MM.1S (cell line): ENCODE measurements around the gene FHIT.

ENCODE experiments used
- DNase-seq: peaks from one replicate; pipeline ENCODE4 v3.0.0-alpha.2; 2015
- H2AFZ ChIP-seq: fragments of 300-600 bp; sonication (generic); 2 replicates; pipeline ENCODE4 v1.6.0; 2016; ENCODE audit warnings: antibody characterized with exemption, low read length
- H3F3A ChIP-seq: fragments of 300-600 bp; sonication (generic); 2 replicates; pipeline ENCODE4 v1.6.1; 2016; ENCODE audit warnings: mild to moderate bottlenecking, antibody characterized with exemption, low read length, moderate library complexity, mixed read lengths; ENCODE audit not compliant: insufficient read depth
- H3K27ac ChIP-seq: fragments of 300-600 bp; sonication (generic); 2 replicates; pipeline ENCODE4 v1.5.1; 2016; ENCODE audit warnings: mild to moderate bottlenecking, low read length
- H3K27me3 ChIP-seq: fragments of 300-600 bp; sonication (generic); replicated peaks from 2 replicates; pipeline ENCODE4 v1.6.0; 2016; ENCODE audit warnings: low read length; ENCODE audit not compliant: insufficient read depth
- H3K36me3 ChIP-seq: fragments of 300-600 bp; sonication (generic); replicated peaks from 2 replicates; pipeline ENCODE4 v1.6.1; 2016; ENCODE audit warnings: mild to moderate bottlenecking, low read length, mixed read lengths; ENCODE audit not compliant: insufficient read depth
- H3K4me1 ChIP-seq: fragments of 300-600 bp; sonication (generic); 2 replicates; pipeline ENCODE4 v1.6.1; 2016; ENCODE audit warnings: low read length, mixed read lengths
- H3K4me2 ChIP-seq: fragments of 300-600 bp; sonication (generic); 2 replicates; pipeline ENCODE4 v1.6.0; 2016; ENCODE audit warnings: low read depth, low read length
- H3K4me3 ChIP-seq: fragments of 300-600 bp; sonication (generic); 2 replicates; pipeline ENCODE4 v1.5.1; 2016; ENCODE audit warnings: low read length, mixed read lengths
- H3K79me2 ChIP-seq: fragments of 300-600 bp; sonication (generic); 2 replicates; pipeline ENCODE4 v1.6.1; 2016; ENCODE audit warnings: mixed run types, low read length, mixed read lengths
- H3K9ac ChIP-seq: fragments of 300-600 bp; sonication (generic); 2 replicates; pipeline ENCODE4 v1.6.1; 2016; ENCODE audit warnings: low read length, mixed read lengths
- H3K9me2 ChIP-seq: fragments of 300-600 bp; sonication (generic); replicated peaks from 2 replicates; pipeline ENCODE4 v1.6.1; 2016; ENCODE audit warnings: mild to moderate bottlenecking, low read length, mixed read lengths; ENCODE audit not compliant: insufficient read depth
- H3K9me3 ChIP-seq: fragments of 300-600 bp; sonication (generic); replicated peaks from 2 replicates; pipeline ENCODE4 v1.6.1; 2016; ENCODE audit warnings: mild to moderate bottlenecking, low read length, mixed read lengths; ENCODE audit not compliant: insufficient read depth
- H4K20me1 ChIP-seq: fragments of 300-600 bp; sonication (generic); 2 replicates; pipeline ENCODE4 v1.6.1; 2016; ENCODE audit warnings: mild to moderate bottlenecking, low read length, moderate library complexity, mixed read lengths; ENCODE audit not compliant: insufficient read depth
- CTCF ChIP-seq: fragments of 300-600 bp; sonication (generic); IDR thresholded peaks from 2 replicates; pipeline ENCODE4 v1.5.1; 2016; ENCODE audit warnings: antibody characterized with exemption, low read length, mixed read lengths
- EZH2 ChIP-seq: fragments of 300-600 bp; sonication (generic); optimal IDR thresholded peaks from 2 replicates; pipeline ENCODE3; 2017; ENCODE audit warnings: low read depth, mild to moderate bottlenecking, antibody characterized with exemption, low read length, mixed read lengths
- EZH2phosphoT487 ChIP-seq: fragments of 300-600 bp; sonication (generic); IDR thresholded peaks from 2 replicates; pipeline ENCODE4 v1.6.1; 2018; ENCODE audit warnings: antibody characterized with exemption, low read length

The FHIT gene

GRCh38 chr3:60421749-60422446 is 829.4 kb downstream of the FHIT start:
- Histone ChIP-seq H3K9ac (no peak overlapping the region), H3K4me2 (no peak overlapping the region), H3K27ac (no peak overlapping the region), H3K79me2 (no peaks in the 10 kb centered on the region), H3K4me1 (no peaks in the 10 kb centered on the region), H3K27me3 (no peaks in the 10 kb centered on the region), H3K9me2 (no peaks in the 10 kb centered on the region), H4K20me1 (no peaks in the 10 kb centered on the region), H2AFZ (no peak overlapping the region), H3K9me3 (no peaks in the 10 kb centered on the region), H3K36me3 (no peaks in the 10 kb centered on the region), H3K4me3 (no peak overlapping the region), H3F3A (no peaks in the 10 kb centered on the region)
- DNase-seq: no peak
- no peak for TF ChIP-seq EZH2
- TF ChIP-seq CTCF: no peak

GRCh38 chr3:60417576-60417975 is 833.7 kb downstream of the FHIT start:
- no peak overlapping the region for H3K4me3 ChIP-seq
- no peak overlapping the region for H3K4me2 ChIP-seq
- no peaks in the 10 kb centered on the region for H3K9me3 ChIP-seq
- no peaks in the 10 kb centered on the region for H4K20me1 ChIP-seq
- no peak for TF ChIP-seq EZH2
- H3K27ac ChIP-seq: no peak overlapping the region
- H2AFZ ChIP-seq: no peak overlapping the region
- no peak for DNase-seq
- H3K9me2 ChIP-seq: no peaks in the 10 kb centered on the region
- no peaks in the 10 kb centered on the region for H3K79me2 ChIP-seq
- no peaks in the 10 kb centered on the region for H3K4me1 ChIP-seq
- H3K36me3 ChIP-seq: no peaks in the 10 kb centered on the region
- no peaks in the 10 kb centered on the region for H3F3A ChIP-seq
- no peak overlapping the region for H3K9ac ChIP-seq
- H3K27me3 ChIP-seq: no peaks in the 10 kb centered on the region

- no peak overlapping the region for H3K4me2 ChIP-seq
- no peak overlapping the region for H3K4me3 ChIP-seq
- no peak for DNase-seq
- H4K20me1 ChIP-seq: no peaks in the 10 kb centered on the region
- no peaks in the 10 kb centered on the region for H3K79me2 ChIP-seq
- no peaks in the 10 kb centered on the region for H3K27me3 ChIP-seq
- H3K9me2 ChIP-seq: no peaks in the 10 kb centered on the region
- H3K9ac ChIP-seq: no peak overlapping the region
- H3K36me3 ChIP-seq: no peaks in the 10 kb centered on the region
- H3K4me1 ChIP-seq: no peaks in the 10 kb centered on the region
- no peaks in the 10 kb centered on the region for H3K9me3 ChIP-seq
- H3K27ac ChIP-seq: no peak overlapping the region
- H2AFZ ChIP-seq: no peak overlapping the region
- H3F3A ChIP-seq: no peaks in the 10 kb centered on the region
- no peak for TF ChIP-seq CTCF
- TF ChIP-seq EZH2: no peak
- no peak for TF ChIP-seq EZH2phosphoT487
These were observed 837.2 kb downstream of the FHIT start for GRCh38 chr3:60414011-60414410.

GRCh38 chr3:60413551-60413950 is 837.7 kb downstream of the FHIT start:
- H2AFZ ChIP-seq: no peak overlapping the region
- H3K4me1 ChIP-seq: no peaks in the 10 kb centered on the region
- no peaks in the 10 kb centered on the region for H3K9me2 ChIP-seq
- no peak for TF ChIP-seq EZH2phosphoT487
- no peak for TF ChIP-seq EZH2
- no peak for TF ChIP-seq CTCF
- H3K36me3 ChIP-seq: no peaks in the 10 kb centered on the region
- H3K79me2 ChIP-seq: no peaks in the 10 kb centered on the region
- H3K9ac ChIP-seq: no peak overlapping the region
- H3K27ac ChIP-seq: no peak overlapping the region
- no peaks in the 10 kb centered on the region for H3K27me3 ChIP-seq
- H3K9me3 ChIP-seq: no peaks in the 10 kb centered on the region
- H3K4me2 ChIP-seq: no peak overlapping the region
- H3K4me3 ChIP-seq: no peak overlapping the region
- H3F3A ChIP-seq: no peaks in the 10 kb centered on the region
- H4K20me1 ChIP-seq: no peaks in the 10 kb centered on the region
- DNase-seq: no peak
